ENCODE measurements around the gene CTBS. TPM values are rescaled to one million over a fixed set of nuclear protein-coding genes. Genes with fewer than 3 reads are reported as not detected.
A peak's percentile ranks its signal among the peaks of the same experiment; 100 is the strongest.

The CTBS gene
- total and polyA plus RNA-seq, 2 of the 13 experiments (the other 11 are each of a cell fraction or from before 2014, with no cell fraction given): 4.7 to 12.4 TPM

DNA sequence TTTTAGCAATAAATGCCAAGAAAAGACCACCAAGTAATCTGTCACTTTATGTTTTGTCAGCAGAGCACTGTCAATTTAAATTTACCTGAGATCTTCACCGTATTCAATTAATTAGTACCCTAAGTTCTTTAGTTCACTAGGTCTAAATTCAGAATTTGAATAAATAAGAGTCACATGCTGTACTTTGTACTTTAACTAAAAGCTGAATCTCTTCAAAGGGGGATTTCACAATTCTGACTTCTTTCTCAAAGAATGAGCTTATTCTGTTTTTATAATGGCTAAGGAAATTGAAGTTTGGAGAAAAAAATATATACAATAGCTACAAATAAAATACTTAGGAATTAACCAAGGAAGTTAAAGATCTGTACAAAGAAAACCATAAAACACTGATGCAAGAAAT is 65.7 kb downstream of the CTBS start (continued):
- no peak for TF ChIP-seq ZNF574 (CRISPR knock-in tag; IDR thresholded peaks at IDR 0.05)
- TF ChIP-seq KLF6 (CRISPR knock-in tag; IDR thresholded peaks at IDR 0.05): no peak
- TF ChIP-seq ZNF710 (CRISPR knock-in tag; IDR thresholded peaks at IDR 0.05; ENCODE audit: borderline replicate concordance): no peak
- TF ChIP-seq, protein P1, sequence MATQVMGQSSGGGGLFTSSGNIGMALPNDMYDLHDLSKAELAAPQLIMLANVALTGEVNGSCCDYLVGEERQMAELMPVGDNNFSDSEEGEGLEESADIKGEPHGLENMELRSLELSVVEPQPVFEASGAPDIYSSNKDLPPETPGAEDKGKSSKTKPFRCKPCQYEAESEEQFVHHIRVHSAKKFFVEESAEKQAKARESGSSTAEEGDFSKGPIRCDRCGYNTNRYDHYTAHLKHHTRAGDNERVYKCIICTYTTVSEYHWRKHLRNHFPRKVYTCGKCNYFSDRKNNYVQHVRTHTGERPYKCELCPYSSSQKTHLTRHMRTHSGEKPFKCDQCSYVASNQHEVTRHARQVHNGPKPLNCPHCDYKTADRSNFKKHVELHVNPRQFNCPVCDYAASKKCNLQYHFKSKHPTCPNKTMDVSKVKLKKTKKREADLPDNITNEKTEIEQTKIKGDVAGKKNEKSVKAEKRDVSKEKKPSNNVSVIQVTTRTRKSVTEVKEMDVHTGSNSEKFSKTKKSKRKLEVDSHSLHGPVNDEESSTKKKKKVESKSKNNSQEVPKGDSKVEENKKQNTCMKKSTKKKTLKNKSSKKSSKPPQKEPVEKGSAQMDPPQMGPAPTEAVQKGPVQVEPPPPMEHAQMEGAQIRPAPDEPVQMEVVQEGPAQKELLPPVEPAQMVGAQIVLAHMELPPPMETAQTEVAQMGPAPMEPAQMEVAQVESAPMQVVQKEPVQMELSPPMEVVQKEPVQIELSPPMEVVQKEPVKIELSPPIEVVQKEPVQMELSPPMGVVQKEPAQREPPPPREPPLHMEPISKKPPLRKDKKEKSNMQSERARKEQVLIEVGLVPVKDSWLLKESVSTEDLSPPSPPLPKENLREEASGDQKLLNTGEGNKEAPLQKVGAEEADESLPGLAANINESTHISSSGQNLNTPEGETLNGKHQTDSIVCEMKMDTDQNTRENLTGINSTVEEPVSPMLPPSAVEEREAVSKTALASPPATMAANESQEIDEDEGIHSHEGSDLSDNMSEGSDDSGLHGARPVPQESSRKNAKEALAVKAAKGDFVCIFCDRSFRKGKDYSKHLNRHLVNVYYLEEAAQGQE (IDR thresholded peaks at IDR 0.05; ENCODE audit: borderline replicate concordance in 1 of 2, low read depth in 1 of 2, low read length in 2 of 2): no peak
- no peak for TF ChIP-seq NFE2 (CRISPR knock-in tag; IDR thresholded peaks at IDR 0.05)
- TF ChIP-seq ZNF18 (CRISPR knock-in tag; IDR thresholded peaks at IDR 0.05; ENCODE audit: insufficient replicate concordance): no peak
- TF ChIP-seq MEF2D (CRISPR knock-in tag; IDR thresholded peaks at IDR 0.05): no peak
- no peak for TF ChIP-seq PRDM15 (CRISPR knock-in tag; IDR thresholded peaks at IDR 0.05)
- no peak for TF ChIP-seq ZNF605 (CRISPR knock-in tag; IDR thresholded peaks at IDR 0.05)
- no peak for TF ChIP-seq ZNF780A (CRISPR knock-in tag; IDR thresholded peaks at IDR 0.05)
- TF ChIP-seq ZNF264 (CRISPR knock-in tag; IDR thresholded peaks at IDR 0.05): no peak
- TF ChIP-seq ZGPAT (CRISPR knock-in tag; IDR thresholded peaks at IDR 0.05): 0 out of 2 replicates have a peak, but pooled peaks have one; percentile 29

All from HepG2 (cell line).